Astrocyte (in vitro differentiated cells and primary cell): ENCODE measurements around the gene DLX2. TPM values are rescaled to one million over a fixed set of nuclear protein-coding genes. Genes with fewer than 3 reads are reported as not detected.
A peak's percentile ranks its signal among the peaks of the same experiment; 100 is the strongest.

ENCODE experiments used
- DNase-seq: peaks from one replicate; pipeline ENCODE4 v3.0.0-alpha.2; 2010; ENCODE audit warnings: low read depth
- FAIRE-seq: peaks from 2 replicates; lab custom pipeline; 2011; peaks lifted over from hg19 to GRCh38; lab: Jason Lieb, UNC
- H2AFZ ChIP-seq: 2 replicates; pipeline ENCODE4 v1.6.0; 2012; ENCODE audit warnings: low read depth, low read length, inconsistent platforms
- H3K27ac ChIP-seq: 2 replicates; pipeline ENCODE4 v1.5.1; 2011; ENCODE audit warnings: low read depth, low read length, inconsistent platforms
- H3K27me3 ChIP-seq: 2 replicates; pipeline ENCODE4 v1.6.0; 2011; ENCODE audit warnings: low read length, inconsistent platforms; ENCODE audit not compliant: insufficient read depth
- H3K36me3 ChIP-seq: 2 replicates; pipeline ENCODE4 v1.5.1; 2011; ENCODE audit warnings: low read length, inconsistent platforms; ENCODE audit not compliant: insufficient read depth
- H3K4me1 ChIP-seq: 2 replicates; pipeline ENCODE4 v1.5.1; 2011; ENCODE audit warnings: low read length, inconsistent platforms; ENCODE audit not compliant: insufficient read depth
- H3K4me2 ChIP-seq: 2 replicates; pipeline ENCODE4 v1.6.0; 2012; ENCODE audit warnings: low read length, inconsistent platforms
- H3K4me3 ChIP-seq: 2 replicates; pipeline ENCODE4 v1.5.1; 2011; ENCODE audit warnings: low read depth, mild to moderate bottlenecking, low read length, inconsistent platforms; ENCODE audit not compliant: insufficient read depth
- H3K79me2 ChIP-seq: 2 replicates; pipeline ENCODE4 v1.6.0; 2012; ENCODE audit warnings: mild to moderate bottlenecking, low read length, inconsistent platforms; ENCODE audit not compliant: insufficient read depth
- H3K9ac ChIP-seq: 2 replicates; pipeline ENCODE4 v1.6.0; 2012; ENCODE audit warnings: mild to moderate bottlenecking, low read length, inconsistent platforms
- H3K9me3 ChIP-seq: 2 replicates; pipeline ENCODE4 v1.5.1; 2012; ENCODE audit warnings: low read depth, mild to moderate bottlenecking, low read length, inconsistent platforms; ENCODE audit not compliant: insufficient read depth
- H4K20me1 ChIP-seq: 2 replicates; pipeline ENCODE4 v1.6.0; 2012; ENCODE audit warnings: low read length, inconsistent platforms; ENCODE audit not compliant: insufficient read depth
- H3K27ac Mint-ChIP-seq: one replicate; pipeline ENCODE4 v1.8.0; 2021; ENCODE audit warnings: mild to moderate bottlenecking, mixed read lengths; ENCODE audit not compliant: unreplicated experiment
- H3K27me3 Mint-ChIP-seq: one replicate; pipeline ENCODE4 v1.8.0; 2021; ENCODE audit warnings: low read depth, mixed read lengths; ENCODE audit not compliant: unreplicated experiment
- H3K36me3 Mint-ChIP-seq: one replicate; pipeline ENCODE4 v1.8.0; 2021; ENCODE audit warnings: low read depth, mixed read lengths; ENCODE audit not compliant: unreplicated experiment
- H3K4me1 Mint-ChIP-seq: one replicate; pipeline ENCODE4 v1.8.0; 2021; ENCODE audit warnings: low read depth, mixed read lengths; ENCODE audit not compliant: unreplicated experiment
- H3K4me3 Mint-ChIP-seq: one replicate; pipeline ENCODE4 v1.8.0; 2021; ENCODE audit warnings: mild to moderate bottlenecking, moderate library complexity, mixed read lengths; ENCODE audit not compliant: unreplicated experiment
- H3K9me3 Mint-ChIP-seq: one replicate; pipeline ENCODE4 v1.8.0; 2021; ENCODE audit warnings: mild to moderate bottlenecking, mixed read lengths; ENCODE audit not compliant: unreplicated experiment
- CTCF ChIP-seq: IDR thresholded peaks from 2 replicates; pipeline ENCODE4 v1.5.1; 2011; ENCODE audit warnings: low read depth, mild to moderate bottlenecking, inconsistent platforms, low read length, moderate library complexity; ENCODE audit not compliant: insufficient read depth
- EZH2 ChIP-seq: IDR thresholded peaks from 2 replicates; pipeline ENCODE4 v1.6.1; 2012; ENCODE audit warnings: mild to moderate bottlenecking, low read length, inconsistent platforms; ENCODE audit not compliant: insufficient read depth
- total RNA-seq: library from RNA; stranded (reverse); gene quantifications from 2 replicates; pipeline ENCODE4 v1.2.1, GENCODE V29; 2021

DLX2 gene
- total RNA-seq, 1 donor from 2014 or later = 2.2 TPM

GRCh38 chr2:172093416-172094293, 9.0 kb downstream of the DLX2 start:
- Mint-ChIP-seq H3K9me3 (peaks cover 5% of the 10 kb centered on the region), H3K4me3 (peak overlapping the region; percentile 68), H3K27ac (peak overlapping the region; percentile 41), H3K4me1 (peaks cover 17% of the 10 kb centered on the region), H3K36me3 (no peaks in the 10 kb centered on the region), H3K27me3 (peaks cover 54% of the 10 kb centered on the region)
- H3K79me2 ChIP-seq = no peaks in the 10 kb centered on the region
- H3K27ac ChIP-seq = no peak overlapping the region
- H3K27me3 ChIP-seq = peaks cover 63% of the 10 kb centered on the region
- H3K4me3 ChIP-seq = no peak overlapping the region
- no peak overlapping the region for H2AFZ ChIP-seq
- H3K4me1 ChIP-seq = peaks cover 34% of the 10 kb centered on the region
- FAIRE-seq (no peak), DNase-seq (no peak)
- H3K36me3 ChIP-seq = no peaks in the 10 kb centered on the region
- peaks cover 21% of the 10 kb centered on the region for H4K20me1 ChIP-seq
- no peak overlapping the region for H3K9ac ChIP-seq
- TF ChIP-seq CTCF (no peak), EZH2 (peak; percentile 7)
- peaks cover 1% of the 10 kb centered on the region for H3K9me3 ChIP-seq
- H3K4me2 ChIP-seq = peak overlapping the region; percentile 96

GRCh38 chr2:172092716-172093415, 9.8 kb downstream of the DLX2 start:
- no peak for DNase-seq
- H3K4me2 ChIP-seq = no peak overlapping the region

More at GRCh38 chr2:172092716-172093415, 9.8 kb downstream of the DLX2 start:
- peaks cover 6% of the 10 kb centered on the region for H3K9me3 ChIP-seq
- no peaks in the 10 kb centered on the region for H3K36me3 ChIP-seq
- no peak overlapping the region for H3K4me3 ChIP-seq
- H3K27ac Mint-ChIP-seq = no peak overlapping the region
- H2AFZ ChIP-seq = no peak overlapping the region
- H4K20me1 ChIP-seq = peaks cover 24% of the 10 kb centered on the region
- FAIRE-seq = no peak
- peaks cover 9% of the 10 kb centered on the region for H3K9me3 Mint-ChIP-seq
- H3K27me3 ChIP-seq = peaks cover 71% of the 10 kb centered on the region
- H3K27ac ChIP-seq = no peak overlapping the region
- H3K79me2 ChIP-seq = no peaks in the 10 kb centered on the region
- no peak for TF ChIP-seq EZH2
- TF ChIP-seq CTCF = no peak
- peaks cover 15% of the 10 kb centered on the region for H3K4me1 Mint-ChIP-seq
- no peak overlapping the region for H3K4me3 Mint-ChIP-seq
- peaks cover 26% of the 10 kb centered on the region for H3K4me1 ChIP-seq
- peaks cover 62% of the 10 kb centered on the region for H3K27me3 Mint-ChIP-seq
- H3K9ac ChIP-seq = no peak overlapping the region
- no peaks in the 10 kb centered on the region for H3K36me3 Mint-ChIP-seq
